ENCODE results near the gene PRR36.
"Not testable (repeated sequence)": the region's sequence is repeated elsewhere in the genome, so short reads cannot be mapped to it uniquely, and the experiment has no call there.

PRR36 gene

GRCh38 chr19:7899751-7900378, 25.7 kb upstream of the PRR36 start:
- Histone ChIP-seq H3K4me1 (ENCODE audit: control insufficient read depth in 2 of 2, insufficient read depth in 2 of 2, low read length in 2 of 2) (peaks cover 13 to 19% of the 10 kb centered on the region in 2 donors), H3K27me3 (ENCODE audit: control insufficient read depth in 2 of 2, insufficient read depth in 2 of 2, low read length in 2 of 2) (no peaks in the 10 kb centered on the region), H3K4me3 (ENCODE audit: low read length in 2 of 2) (no peak overlapping the region), H3K9ac (ENCODE audit: low read depth in 1 of 2, low read length in 2 of 2) (no peak overlapping the region), H3K27ac (ENCODE audit: low read depth in 2 of 2, low read length in 2 of 2) (no peak overlapping the region), H3K36me3 (ENCODE audit: control insufficient read depth in 2 of 2, insufficient read depth in 2 of 2, low read length in 2 of 2) (no peaks in the 10 kb centered on the region), H3K9me3 (ENCODE audit: control insufficient read depth in 2 of 2, low read length in 2 of 2) (no peaks in the 10 kb centered on the region)

DNA sequence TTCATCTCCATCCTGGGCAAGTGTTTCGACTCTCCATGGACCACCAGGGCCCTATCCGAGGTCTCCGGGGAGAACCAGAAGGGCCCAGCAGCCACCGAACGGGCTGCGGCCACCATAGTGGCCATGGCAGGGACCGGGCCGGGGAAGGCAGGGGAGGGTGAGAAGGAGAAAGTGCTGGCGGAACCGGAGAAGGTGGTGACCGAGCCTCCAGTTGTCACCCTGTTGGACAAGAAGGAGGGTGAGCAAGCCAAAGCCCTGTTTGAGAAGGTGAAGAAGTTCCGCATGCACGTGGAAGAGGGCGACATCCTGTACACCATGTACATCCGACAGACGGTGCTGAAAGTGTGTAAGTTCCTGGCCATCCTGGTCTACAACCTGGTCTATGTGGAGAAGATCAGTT, 24.8 kb upstream of the PRR36 start:
- Histone ChIP-seq H3K36me3 (ENCODE audit: control insufficient read depth in 2 of 2, insufficient read depth in 2 of 2, low read length in 2 of 2) (no peaks in the 10 kb centered on the region), H3K27me3 (ENCODE audit: control insufficient read depth in 2 of 2, insufficient read depth in 2 of 2, low read length in 2 of 2) (no peaks in the 10 kb centered on the region), H3K4me1 (ENCODE audit: control insufficient read depth in 2 of 2, insufficient read depth in 2 of 2, low read length in 2 of 2) (peaks cover 8 to 17% of the 10 kb centered on the region in 2 donors), H3K9me3 (ENCODE audit: control insufficient read depth in 2 of 2, low read length in 2 of 2) (no peaks in the 10 kb centered on the region), H3K27ac (ENCODE audit: low read depth in 2 of 2, low read length in 2 of 2) (no peak overlapping the region), H3K9ac (ENCODE audit: low read depth in 1 of 2, low read length in 2 of 2) (no peak overlapping the region), H3K4me3 (ENCODE audit: low read length in 2 of 2) (no peak overlapping the region)

GRCh38 chr19:7897292-7897691, 23.1 kb upstream of the PRR36 start:
- no peaks in the 10 kb centered on the region for H3K9me3 ChIP-seq (ENCODE audit: control insufficient read depth in 2 of 2, low read length in 2 of 2)
- no peak overlapping the region for H3K9ac ChIP-seq (ENCODE audit: low read depth in 1 of 2, low read length in 2 of 2)
- peaks cover 0 to 9% of the 10 kb centered on the region in 2 donors for H3K4me1 ChIP-seq (ENCODE audit: control insufficient read depth in 2 of 2, insufficient read depth in 2 of 2, low read length in 2 of 2)
- H3K36me3 ChIP-seq (ENCODE audit: control insufficient read depth in 2 of 2, insufficient read depth in 2 of 2, low read length in 2 of 2): no peaks in the 10 kb centered on the region
- H3K27me3 ChIP-seq (ENCODE audit: control insufficient read depth in 2 of 2, insufficient read depth in 2 of 2, low read length in 2 of 2): no peaks in the 10 kb centered on the region
- H3K27ac ChIP-seq (ENCODE audit: low read depth in 2 of 2, low read length in 2 of 2): no peak overlapping the region
- H3K4me3 ChIP-seq (ENCODE audit: low read length in 2 of 2): no peak overlapping the region

- Histone ChIP-seq H3K9ac (ENCODE audit: low read depth in 1 of 2, low read length in 2 of 2) (no peak overlapping the region), H3K36me3 (ENCODE audit: control insufficient read depth in 2 of 2, insufficient read depth in 2 of 2, low read length in 2 of 2) (no peaks in the 10 kb centered on the region), H3K4me3 (ENCODE audit: low read length in 2 of 2) (no peak overlapping the region)
These were observed 21.4 kb upstream of the PRR36 start for GRCh38 chr19:7895565-7895964.

GRCh38 chr19:7894612-7895309, 20.6 kb upstream of the PRR36 start:
- Histone ChIP-seq H3K4me1 (ENCODE audit: control insufficient read depth in 2 of 2, insufficient read depth in 2 of 2, low read length in 2 of 2) (peaks cover 0 to 9% of the 10 kb centered on the region in 2 donors), H3K4me3 (ENCODE audit: low read length in 2 of 2) (no peak overlapping the region), H3K36me3 (ENCODE audit: control insufficient read depth in 2 of 2, insufficient read depth in 2 of 2, low read length in 2 of 2) (no peaks in the 10 kb centered on the region), H3K27ac (ENCODE audit: low read depth in 2 of 2, low read length in 2 of 2) (no peak overlapping the region), H3K9me3 (ENCODE audit: control insufficient read depth in 2 of 2, low read length in 2 of 2) (no peaks in the 10 kb centered on the region), H3K27me3 (ENCODE audit: control insufficient read depth in 2 of 2, insufficient read depth in 2 of 2, low read length in 2 of 2) (no peaks in the 10 kb centered on the region), H3K9ac (ENCODE audit: low read depth in 1 of 2, low read length in 2 of 2) (peak overlapping the region in 1 of 2 donors; percentile 43)

More at GRCh38 chr19:7895565-7895964, 21.4 kb upstream of the PRR36 start:
- Histone ChIP-seq H3K9me3 (ENCODE audit: control insufficient read depth in 2 of 2, low read length in 2 of 2) (no peaks in the 10 kb centered on the region), H3K4me1 (ENCODE audit: control insufficient read depth in 2 of 2, insufficient read depth in 2 of 2, low read length in 2 of 2) (peaks cover 0 to 9% of the 10 kb centered on the region in 2 donors), H3K27me3 (ENCODE audit: control insufficient read depth in 2 of 2, insufficient read depth in 2 of 2, low read length in 2 of 2) (no peaks in the 10 kb centered on the region), H3K27ac (ENCODE audit: low read depth in 2 of 2, low read length in 2 of 2) (no peak overlapping the region)

DNA sequence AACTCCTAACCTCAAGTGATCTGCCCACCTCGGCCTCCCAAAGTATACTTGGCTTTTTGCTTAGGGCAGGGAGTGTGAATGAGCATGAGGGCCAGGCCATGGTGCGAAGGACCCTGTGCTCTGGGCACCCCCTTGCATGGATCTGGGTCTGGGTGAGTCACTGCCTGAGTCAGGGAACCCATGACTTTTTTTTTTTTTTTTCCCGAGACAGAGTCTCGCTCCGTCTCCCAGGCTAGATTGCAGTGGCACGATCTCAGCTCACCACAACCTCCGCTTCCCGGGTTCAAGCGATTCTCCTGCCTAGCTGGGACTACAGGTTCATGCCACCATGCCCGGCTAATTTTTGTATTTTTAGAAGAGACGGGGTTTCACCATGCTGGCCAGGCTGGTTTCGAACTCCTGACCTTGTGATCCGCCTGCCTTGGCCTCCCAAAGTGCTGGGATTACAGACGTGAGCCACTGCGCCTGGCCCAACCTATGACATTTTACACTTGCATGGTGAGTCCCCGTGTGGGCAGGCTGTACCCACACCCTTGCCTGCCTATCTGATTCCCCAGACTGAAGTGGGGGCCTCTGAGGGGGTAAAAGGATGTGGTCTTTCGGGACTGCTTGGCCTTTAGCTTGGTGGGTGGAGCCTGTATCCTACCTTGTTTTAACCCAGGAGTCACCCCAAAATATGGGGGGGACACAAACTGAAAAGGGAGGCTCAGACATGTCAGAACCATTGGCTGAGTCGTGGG, 19.3 kb upstream of the PRR36 start:
- H3K9me3 ChIP-seq (ENCODE audit: control insufficient read depth in 2 of 2, low read length in 2 of 2); H3K4me3 ChIP-seq (ENCODE audit: low read length in 2 of 2); H3K36me3 ChIP-seq (ENCODE audit: control insufficient read depth in 2 of 2, insufficient read depth in 2 of 2, low read length in 2 of 2); H3K27ac ChIP-seq (ENCODE audit: low read depth in 2 of 2, low read length in 2 of 2); H3K9ac ChIP-seq (ENCODE audit: low read depth in 1 of 2, low read length in 2 of 2); H3K27me3 ChIP-seq (ENCODE audit: control insufficient read depth in 2 of 2, insufficient read depth in 2 of 2, low read length in 2 of 2): not testable (repeated sequence)
- peaks cover 0 to 12% of the 10 kb centered on the region in 2 donors for H3K4me1 ChIP-seq (ENCODE audit: control insufficient read depth in 2 of 2, insufficient read depth in 2 of 2, low read length in 2 of 2)

GRCh38 chr19:7888826-7889217, 14.6 kb upstream of the PRR36 start:
- H3K9ac ChIP-seq (ENCODE audit: low read depth in 1 of 2, low read length in 2 of 2): peak overlapping the region; percentile 34 to 76
- no peaks in the 10 kb centered on the region for H3K9me3 ChIP-seq (ENCODE audit: control insufficient read depth in 2 of 2, low read length in 2 of 2)
- H3K27me3 ChIP-seq (ENCODE audit: control insufficient read depth in 2 of 2, insufficient read depth in 2 of 2, low read length in 2 of 2): peaks cover 0 to 9% of the 10 kb centered on the region in 2 donors
- H3K4me3 ChIP-seq (ENCODE audit: low read length in 2 of 2): peak overlapping the region; percentile 37 to 60
- H3K4me1 ChIP-seq (ENCODE audit: control insufficient read depth in 2 of 2, insufficient read depth in 2 of 2, low read length in 2 of 2): peaks cover 0 to 3% of the 10 kb centered on the region in 2 donors
- H3K27ac ChIP-seq (ENCODE audit: low read depth in 2 of 2, low read length in 2 of 2): no peak overlapping the region
- no peaks in the 10 kb centered on the region for H3K36me3 ChIP-seq (ENCODE audit: control insufficient read depth in 2 of 2, insufficient read depth in 2 of 2, low read length in 2 of 2)

- H3K27ac ChIP-seq (ENCODE audit: low read depth in 2 of 2, low read length in 2 of 2): no peak within 1 kb of the TSS
- H3K9ac ChIP-seq (ENCODE audit: low read depth in 1 of 2, low read length in 2 of 2): peak within 1 kb of the TSS; percentile 34 to 76
- peaks cover 0 to 9% of the 10 kb centered on the region in 2 donors for H3K27me3 ChIP-seq (ENCODE audit: control insufficient read depth in 2 of 2, insufficient read depth in 2 of 2, low read length in 2 of 2)
- H3K9me3 ChIP-seq (ENCODE audit: control insufficient read depth in 2 of 2, low read length in 2 of 2): no peaks in the 10 kb centered on the region
- H3K4me1 ChIP-seq (ENCODE audit: control insufficient read depth in 2 of 2, insufficient read depth in 2 of 2, low read length in 2 of 2): peaks cover 0 to 3% of the 10 kb centered on the region in 2 donors
- peak within 1 kb of the TSS; percentile 37 to 60 for H3K4me3 ChIP-seq (ENCODE audit: low read length in 2 of 2)
- no peaks in the 10 kb centered on the region for H3K36me3 ChIP-seq (ENCODE audit: control insufficient read depth in 2 of 2, insufficient read depth in 2 of 2, low read length in 2 of 2)
These were observed 14.1 kb upstream of the PRR36 start, which contains the start of gene LRRC8E for GRCh38 chr19:7888145-7888825. Gene LRRC8E (plus strand): TSS chr19:7888510. CDS start chr19:7895604, 7,094 bp downstream.

GRCh38 chr19:7887408-7888144, 13.4 kb upstream of the PRR36 start:
- Histone ChIP-seq H3K27me3 (ENCODE audit: control insufficient read depth in 2 of 2, insufficient read depth in 2 of 2, low read length in 2 of 2) (peaks cover 0 to 9% of the 10 kb centered on the region in 2 donors), H3K9ac (ENCODE audit: low read depth in 1 of 2, low read length in 2 of 2) (no peak overlapping the region)

More at GRCh38 chr19:7887408-7888144, 13.4 kb upstream of the PRR36 start:
- Histone ChIP-seq H3K27ac (ENCODE audit: low read depth in 2 of 2, low read length in 2 of 2) (no peak overlapping the region), H3K4me3 (ENCODE audit: low read length in 2 of 2) (no peak overlapping the region), H3K9me3 (ENCODE audit: control insufficient read depth in 2 of 2, low read length in 2 of 2) (no peaks in the 10 kb centered on the region), H3K4me1 (ENCODE audit: control insufficient read depth in 2 of 2, insufficient read depth in 2 of 2, low read length in 2 of 2) (peaks cover 0 to 3% of the 10 kb centered on the region in 2 donors), H3K36me3 (ENCODE audit: control insufficient read depth in 2 of 2, insufficient read depth in 2 of 2, low read length in 2 of 2) (no peaks in the 10 kb centered on the region)
